DND-41 (cell line): ENCODE data around the gene LMF1.

Experiments
- EZH2 ChIP-seq: IDR thresholded peaks from 3 replicates; pipeline ENCODE4 v1.6.1; 2012; ENCODE audit warnings: borderline replicate concordance, low read depth, mild to moderate bottlenecking, moderate library complexity, low read length, inconsistent platforms; ENCODE audit not compliant: severe bottlenecking
- TF ChIP-seq, protein P1 (sequence below): IDR thresholded peaks from 2 replicates; pipeline ENCODE4 v1.5.1; 2012; ENCODE audit warnings: borderline replicate concordance, low read length, moderate library complexity, mild to moderate bottlenecking; ENCODE audit not compliant: poor library complexity, severe bottlenecking; ENCODE audit errors: extremely low read depth

DNA sequence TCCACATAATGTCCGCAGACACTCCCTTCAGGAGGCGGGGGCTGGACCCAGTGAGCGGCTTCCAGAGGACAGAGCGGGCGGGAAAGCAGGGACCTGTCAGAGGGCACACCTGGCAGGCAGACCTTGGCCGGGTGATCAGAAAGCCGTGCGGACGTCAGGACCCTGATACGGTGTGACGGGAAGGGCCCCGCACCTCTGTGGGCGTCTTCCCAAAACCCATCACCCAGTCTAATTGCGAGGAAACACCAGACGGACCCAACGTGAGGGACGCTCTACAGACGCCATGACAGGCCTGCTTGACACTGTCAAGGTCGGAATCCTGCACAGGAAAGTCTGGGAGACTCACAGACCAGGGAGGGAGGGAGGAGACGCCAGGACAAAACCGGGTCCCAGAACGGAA is 8.4 kb downstream of the LMF1 start:
- TF ChIP-seq, protein P1, sequence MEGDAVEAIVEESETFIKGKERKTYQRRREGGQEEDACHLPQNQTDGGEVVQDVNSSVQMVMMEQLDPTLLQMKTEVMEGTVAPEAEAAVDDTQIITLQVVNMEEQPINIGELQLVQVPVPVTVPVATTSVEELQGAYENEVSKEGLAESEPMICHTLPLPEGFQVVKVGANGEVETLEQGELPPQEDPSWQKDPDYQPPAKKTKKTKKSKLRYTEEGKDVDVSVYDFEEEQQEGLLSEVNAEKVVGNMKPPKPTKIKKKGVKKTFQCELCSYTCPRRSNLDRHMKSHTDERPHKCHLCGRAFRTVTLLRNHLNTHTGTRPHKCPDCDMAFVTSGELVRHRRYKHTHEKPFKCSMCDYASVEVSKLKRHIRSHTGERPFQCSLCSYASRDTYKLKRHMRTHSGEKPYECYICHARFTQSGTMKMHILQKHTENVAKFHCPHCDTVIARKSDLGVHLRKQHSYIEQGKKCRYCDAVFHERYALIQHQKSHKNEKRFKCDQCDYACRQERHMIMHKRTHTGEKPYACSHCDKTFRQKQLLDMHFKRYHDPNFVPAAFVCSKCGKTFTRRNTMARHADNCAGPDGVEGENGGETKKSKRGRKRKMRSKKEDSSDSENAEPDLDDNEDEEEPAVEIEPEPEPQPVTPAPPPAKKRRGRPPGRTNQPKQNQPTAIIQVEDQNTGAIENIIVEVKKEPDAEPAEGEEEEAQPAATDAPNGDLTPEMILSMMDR: no peak
- TF ChIP-seq EZH2: no peak
